NCI-H748 treated with DMSO at 0.1 percent for 48 hours (cell line): ENCODE data around the gene KDM5B.

Experiments
- DNase-seq: peaks from one replicate; lab custom pipeline; 2025; lab: John Stamatoyannopoulos, UW

KDM5B gene

GRCh38 chr1:202711949-202712635 is 96.1 kb downstream of the KDM5B start:
- DNase-seq: no peak

- peak; percentile 3 for DNase-seq
Measured at GRCh38 chr1:202710070-202711045, 97.9 kb downstream of the KDM5B start, which contains the start of gene SYT2. Gene SYT2 (minus strand): TSS chr1:202710454. CDS start chr1:202605772, 104,682 bp downstream.

- DNase-seq: no peak
Measured at GRCh38 chr1:202709276-202710041, 98.8 kb downstream of the KDM5B start.

GRCh38 chr1:202708456-202709275 is 99.6 kb downstream of the KDM5B start:
- no peak for DNase-seq

GRCh38 chr1:202706851-202707250 is 101.4 kb downstream of the KDM5B start:
- DNase-seq: no peak

GRCh38 chr1:202704601-202705000 is 103.6 kb downstream of the KDM5B start:
- no peak for DNase-seq

GRCh38 chr1:202703191-202703590 is 105.0 kb downstream of the KDM5B start:
- no peak for DNase-seq

- no peak for DNase-seq
Measured at GRCh38 chr1:202702088-202702487, 106.1 kb downstream of the KDM5B start.

GRCh38 chr1:202701200-202701599 is 107.0 kb downstream of the KDM5B start:
- DNase-seq: no peak

- DNase-seq: no peak
Measured at GRCh38 chr1:202700061-202700460, 108.2 kb downstream of the KDM5B start.

GRCh38 chr1:202698276-202698675 is 109.9 kb downstream of the KDM5B start:
- DNase-seq: no peak

- no peak for DNase-seq
Measured at GRCh38 chr1:202697038-202697437, 111.2 kb downstream of the KDM5B start.

GRCh38 chr1:202694314-202694713 is 113.9 kb downstream of the KDM5B start:
- no peak for DNase-seq

GRCh38 chr1:202692959-202693555 is 115.2 kb downstream of the KDM5B start:
- peak; percentile 2 for DNase-seq

GRCh38 chr1:202691816-202692215 is 116.4 kb downstream of the KDM5B start:
- DNase-seq: no peak

- DNase-seq: no peak
Measured at GRCh38 chr1:202689493-202690342, 118.5 kb downstream of the KDM5B start.

- no peak for DNase-seq
Measured at GRCh38 chr1:202689082-202689481, 119.1 kb downstream of the KDM5B start.

- no peak for DNase-seq
Measured at GRCh38 chr1:202688401-202688800, 119.8 kb downstream of the KDM5B start.

GRCh38 chr1:202687798-202688197 is 120.4 kb downstream of the KDM5B start:
- DNase-seq: no peak

- no peak for DNase-seq
Measured at GRCh38 chr1:202687370-202687769, 120.9 kb downstream of the KDM5B start.
